NCI-H774 (cell line): Measurements from ENCODE around the gene AKAP10.
"Not testable (repeated sequence)": the region's sequence is repeated elsewhere in the genome, so short reads cannot be mapped to it uniquely, and the experiment has no call there.

Experiments
- DNase-seq: peaks from one replicate; lab custom pipeline; 2025; lab: John Stamatoyannopoulos, UW

Gene AKAP10, protein sequence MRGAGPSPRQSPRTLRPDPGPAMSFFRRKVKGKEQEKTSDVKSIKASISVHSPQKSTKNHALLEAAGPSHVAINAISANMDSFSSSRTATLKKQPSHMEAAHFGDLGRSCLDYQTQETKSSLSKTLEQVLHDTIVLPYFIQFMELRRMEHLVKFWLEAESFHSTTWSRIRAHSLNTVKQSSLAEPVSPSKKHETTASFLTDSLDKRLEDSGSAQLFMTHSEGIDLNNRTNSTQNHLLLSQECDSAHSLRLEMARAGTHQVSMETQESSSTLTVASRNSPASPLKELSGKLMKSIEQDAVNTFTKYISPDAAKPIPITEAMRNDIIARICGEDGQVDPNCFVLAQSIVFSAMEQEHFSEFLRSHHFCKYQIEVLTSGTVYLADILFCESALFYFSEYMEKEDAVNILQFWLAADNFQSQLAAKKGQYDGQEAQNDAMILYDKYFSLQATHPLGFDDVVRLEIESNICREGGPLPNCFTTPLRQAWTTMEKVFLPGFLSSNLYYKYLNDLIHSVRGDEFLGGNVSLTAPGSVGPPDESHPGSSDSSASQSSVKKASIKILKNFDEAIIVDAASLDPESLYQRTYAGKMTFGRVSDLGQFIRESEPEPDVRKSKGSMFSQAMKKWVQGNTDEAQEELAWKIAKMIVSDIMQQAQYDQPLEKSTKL

DNA sequence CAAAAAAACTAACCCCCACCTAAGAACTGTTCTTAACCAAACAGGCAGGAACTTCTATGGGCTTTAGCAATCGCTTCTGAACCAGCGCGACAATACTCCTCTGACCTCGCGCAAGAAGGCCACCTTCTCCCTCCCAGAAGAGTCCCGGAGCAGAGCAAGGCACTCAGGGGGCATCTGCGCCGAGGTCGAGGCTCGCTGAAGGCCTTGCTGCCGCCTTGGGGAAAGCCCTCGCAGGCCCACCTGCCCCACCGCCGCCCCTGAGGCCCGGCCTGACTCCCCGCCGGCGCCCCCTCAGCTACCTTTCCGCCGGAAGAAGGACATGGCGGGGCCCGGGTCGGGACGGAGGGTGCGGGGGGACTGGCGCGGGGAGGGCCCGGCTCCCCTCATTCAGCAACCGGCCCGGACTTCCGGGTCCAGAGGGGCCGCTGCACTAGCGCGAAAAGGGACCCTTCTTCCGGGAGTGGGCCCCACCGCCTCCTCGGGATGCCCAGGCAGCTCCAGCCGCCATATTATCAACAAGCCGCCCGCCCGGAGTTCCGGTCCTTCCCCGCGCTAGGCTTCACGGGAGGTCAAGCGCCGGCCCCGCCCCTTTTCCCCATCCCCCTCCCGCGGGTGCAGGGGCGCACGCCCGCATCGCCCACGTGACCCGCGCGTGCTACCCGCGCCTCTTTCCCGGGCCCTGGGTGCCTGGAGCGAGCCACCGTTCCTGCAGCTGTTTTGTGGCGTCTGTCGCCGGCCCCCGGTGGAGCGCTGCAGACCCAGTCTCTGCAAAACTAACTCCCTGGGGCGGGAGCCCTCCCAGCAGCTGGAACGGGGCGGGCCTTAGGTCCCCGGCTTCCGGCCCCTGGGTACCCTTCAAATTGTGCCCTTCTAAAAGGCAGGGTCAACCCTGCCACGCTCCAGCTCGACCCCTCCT lies at the start of gene AKAP10:
Gene AKAP10, minus strand, starts transcription at position 536 of the 916 bp plus-strand sequence. Its CDS starts 149 bp downstream, at position 387.
- DNase-seq, result peak; percentile 54

DNA sequence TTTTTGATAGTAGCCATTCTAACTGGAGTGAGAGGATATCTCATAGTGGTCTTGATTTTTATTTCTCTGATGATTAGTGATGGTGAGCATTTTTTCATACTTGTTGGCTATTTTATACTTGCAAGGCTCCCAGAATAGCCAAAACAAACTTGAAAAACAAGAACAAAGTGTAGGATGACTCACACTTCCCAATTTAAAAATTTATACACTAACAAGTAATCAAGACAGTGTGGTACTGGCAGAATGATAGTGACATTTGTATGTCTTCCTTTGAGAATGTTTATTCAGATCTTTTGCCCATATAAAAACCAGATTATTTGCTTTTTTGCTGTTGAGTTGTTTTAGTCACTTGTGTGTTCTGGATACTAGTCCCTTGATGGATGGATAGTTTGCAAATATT lies 49.3 kb upstream of the AKAP10 start:
- no peak for DNase-seq

DNA sequence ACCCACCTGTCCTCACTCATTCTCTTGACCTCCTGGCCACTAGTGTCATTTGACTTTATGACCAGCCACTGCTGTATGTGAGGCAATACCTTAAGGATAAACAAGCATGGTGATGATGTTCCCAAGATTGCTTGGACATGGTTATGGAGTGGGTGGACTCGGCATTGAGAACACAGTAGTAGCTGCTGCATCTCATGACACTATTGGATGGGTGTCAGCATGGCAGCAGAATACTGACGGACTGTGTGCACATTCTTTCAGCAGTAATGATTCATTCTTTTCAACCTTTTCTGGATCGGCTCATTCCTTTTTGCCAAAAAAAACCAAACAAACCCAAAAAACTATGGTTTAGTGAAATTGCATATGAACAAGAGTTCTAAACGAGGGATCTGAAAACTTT lies 45.1 kb upstream of the AKAP10 start:
- no peak for DNase-seq

DNA sequence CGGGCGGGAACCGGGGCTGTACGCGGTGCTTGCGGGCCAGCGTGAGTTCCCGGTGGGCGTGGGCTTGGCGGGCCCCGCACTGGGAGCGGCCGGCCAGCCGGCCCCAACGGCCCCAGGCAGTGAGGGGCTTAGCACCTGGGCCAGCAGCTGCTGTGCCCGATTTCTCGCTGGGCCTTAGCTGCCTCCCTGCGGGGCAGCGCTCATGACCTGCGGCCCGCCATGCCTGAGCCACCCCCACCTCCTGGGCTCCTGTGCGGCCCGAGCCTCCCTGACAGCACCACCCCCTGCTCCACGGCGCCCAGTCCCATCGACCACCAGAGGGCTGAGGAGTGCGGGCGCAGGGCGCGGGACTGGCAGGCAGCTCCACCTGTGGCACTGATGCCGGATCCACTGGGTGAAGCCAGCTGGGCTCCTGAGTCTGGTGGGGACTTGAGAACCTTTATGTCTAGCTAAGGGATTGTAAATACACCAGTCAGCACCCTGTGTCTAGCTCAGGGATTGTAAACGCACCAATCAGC lies 38.9 kb upstream of the AKAP10 start:
- not testable (repeated sequence) for DNase-seq

DNA sequence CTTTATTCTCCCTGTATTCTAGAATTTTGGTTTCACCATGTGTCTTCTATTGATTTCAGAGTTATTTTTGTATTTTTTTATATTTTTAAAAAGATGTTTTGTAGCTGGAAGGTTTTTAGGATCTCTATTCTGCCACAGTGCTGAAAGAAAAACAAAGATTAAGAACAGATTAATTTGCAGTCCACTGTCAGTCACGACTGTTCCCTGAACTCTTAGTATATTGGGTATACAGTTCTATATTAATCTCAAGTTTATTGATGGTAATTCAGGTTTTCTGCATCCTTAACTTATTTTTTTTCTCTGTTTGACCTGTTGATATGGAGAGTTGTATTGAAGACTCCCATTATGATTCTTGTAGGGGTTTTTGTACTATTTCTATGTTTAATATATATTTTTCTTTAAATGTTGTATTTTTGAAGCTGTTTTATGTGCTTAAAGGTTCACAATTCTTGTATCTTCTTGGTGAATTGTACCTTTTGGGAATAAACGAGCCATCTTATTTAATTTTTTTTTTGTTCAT lies 34.4 kb upstream of the AKAP10 start:
- DNase-seq, result no peak

DNA sequence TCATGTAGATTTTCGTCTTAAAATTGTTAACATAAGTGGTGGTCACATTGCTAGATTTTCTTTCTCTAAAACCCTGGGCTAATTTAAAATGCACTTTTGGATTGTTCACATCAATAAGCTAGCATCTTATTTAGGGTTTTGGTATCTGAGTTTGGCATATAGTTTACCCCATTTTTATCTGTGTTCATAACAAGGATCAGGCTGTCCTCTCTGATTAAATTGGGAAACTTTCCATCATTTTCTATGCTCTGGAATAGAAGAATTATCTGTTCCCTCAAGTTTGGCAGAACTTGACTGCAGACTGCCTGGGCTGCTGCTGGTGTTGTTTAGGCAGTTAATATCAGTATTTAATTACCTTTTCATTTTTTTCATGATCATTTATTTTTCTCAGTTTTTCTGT lies 33.3 kb upstream of the AKAP10 start:
- DNase-seq, result no peak

DNA sequence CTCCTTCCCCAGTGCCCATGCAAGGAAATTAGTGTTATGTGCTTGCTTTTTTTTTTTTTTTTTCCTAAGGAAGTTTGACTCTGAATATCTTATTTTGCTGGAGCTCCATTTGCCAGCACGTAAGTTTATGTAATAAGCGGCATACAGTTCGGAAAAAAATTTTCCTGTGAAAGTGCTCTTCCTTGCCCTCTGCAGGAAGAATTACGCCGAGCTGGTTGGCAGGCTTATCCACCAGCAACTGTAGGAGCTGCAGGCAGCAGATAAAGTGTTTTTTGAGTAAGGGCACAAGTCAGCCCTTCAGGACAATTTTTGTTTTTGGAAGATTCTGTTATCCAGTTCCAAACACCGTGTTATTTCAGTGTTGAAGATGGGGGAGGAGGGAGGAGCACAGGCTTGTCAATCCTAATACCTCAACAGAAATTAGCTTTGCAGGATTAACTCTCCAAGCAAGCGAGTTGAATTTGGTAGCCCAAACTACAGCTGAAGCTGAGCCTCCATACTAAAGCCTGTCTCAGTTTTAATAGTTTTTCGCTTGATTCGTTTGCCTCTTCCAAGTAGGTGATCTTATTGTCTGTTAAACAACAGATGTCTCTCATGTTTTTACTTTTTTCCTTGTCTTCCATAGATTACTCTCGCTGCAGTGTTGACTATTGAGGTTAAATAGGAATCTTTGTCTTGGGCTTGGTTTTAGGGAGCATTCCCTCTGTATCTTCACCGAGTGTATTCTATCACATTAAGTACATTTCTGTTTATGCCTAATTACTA lies 32.7 kb upstream of the AKAP10 start:
- no peak for DNase-seq

DNA sequence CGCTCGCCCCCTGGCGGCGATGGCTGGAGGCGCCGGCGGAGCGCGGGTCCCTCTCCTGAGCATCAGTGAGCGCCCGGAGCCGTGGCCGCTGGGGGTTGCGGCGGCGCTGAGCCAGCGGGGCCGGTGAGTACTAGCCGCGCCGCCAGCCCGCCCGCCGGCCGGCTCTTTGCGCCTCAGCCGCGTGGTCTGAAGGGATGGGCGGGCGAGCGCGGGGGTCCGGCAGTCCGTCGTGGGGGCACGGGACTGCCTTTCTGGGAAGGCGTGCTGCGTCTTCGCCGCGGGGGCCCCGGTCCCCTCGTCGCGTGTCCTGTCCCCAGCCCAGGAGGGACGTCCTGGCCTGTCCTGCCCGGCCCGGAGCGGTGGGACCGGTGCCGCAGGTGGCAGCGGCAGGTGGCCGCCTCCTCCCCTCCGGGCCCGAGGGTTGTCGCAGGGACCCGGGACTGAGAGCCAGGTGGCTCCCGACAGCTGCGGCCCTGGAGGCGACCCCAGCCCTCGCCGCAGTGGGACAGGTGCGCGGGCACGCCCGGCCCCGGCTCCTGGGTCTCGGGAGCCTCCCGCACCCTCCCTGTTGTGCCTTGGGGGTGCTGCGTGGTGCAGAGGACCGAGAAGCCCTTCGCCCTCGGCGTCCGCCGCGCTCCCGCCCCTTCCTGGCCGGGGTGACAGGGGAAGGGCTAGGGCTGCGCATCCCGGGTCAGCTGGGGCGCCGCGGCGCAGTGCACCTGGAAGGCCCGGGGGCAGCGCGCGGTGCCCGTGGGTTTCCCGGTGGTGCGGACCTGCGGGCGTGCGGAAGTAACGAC lies 31.9 kb upstream of the AKAP10 start, which contains the start of gene SPECC1:
Gene SPECC1, plus strand, starts transcription at position 58 of the 797 bp plus-strand sequence. CDS start 87,293 bp downstream, outside the sequence.
- peak; percentile 43 for DNase-seq

DNA sequence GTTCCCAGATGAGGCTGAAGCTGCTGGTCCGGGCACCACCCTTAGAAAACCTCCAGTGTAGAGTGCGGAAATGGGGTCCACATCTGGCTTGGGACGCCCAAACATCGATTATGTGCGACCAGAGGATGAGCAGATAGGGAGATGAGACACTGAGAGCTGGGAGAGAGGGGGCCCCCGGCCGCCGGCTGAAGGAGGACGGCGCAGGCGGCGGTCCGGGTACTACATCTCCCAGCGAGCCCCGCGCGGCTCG lies 31.3 kb upstream of the AKAP10 start:
- DNase-seq, result no peak

DNA sequence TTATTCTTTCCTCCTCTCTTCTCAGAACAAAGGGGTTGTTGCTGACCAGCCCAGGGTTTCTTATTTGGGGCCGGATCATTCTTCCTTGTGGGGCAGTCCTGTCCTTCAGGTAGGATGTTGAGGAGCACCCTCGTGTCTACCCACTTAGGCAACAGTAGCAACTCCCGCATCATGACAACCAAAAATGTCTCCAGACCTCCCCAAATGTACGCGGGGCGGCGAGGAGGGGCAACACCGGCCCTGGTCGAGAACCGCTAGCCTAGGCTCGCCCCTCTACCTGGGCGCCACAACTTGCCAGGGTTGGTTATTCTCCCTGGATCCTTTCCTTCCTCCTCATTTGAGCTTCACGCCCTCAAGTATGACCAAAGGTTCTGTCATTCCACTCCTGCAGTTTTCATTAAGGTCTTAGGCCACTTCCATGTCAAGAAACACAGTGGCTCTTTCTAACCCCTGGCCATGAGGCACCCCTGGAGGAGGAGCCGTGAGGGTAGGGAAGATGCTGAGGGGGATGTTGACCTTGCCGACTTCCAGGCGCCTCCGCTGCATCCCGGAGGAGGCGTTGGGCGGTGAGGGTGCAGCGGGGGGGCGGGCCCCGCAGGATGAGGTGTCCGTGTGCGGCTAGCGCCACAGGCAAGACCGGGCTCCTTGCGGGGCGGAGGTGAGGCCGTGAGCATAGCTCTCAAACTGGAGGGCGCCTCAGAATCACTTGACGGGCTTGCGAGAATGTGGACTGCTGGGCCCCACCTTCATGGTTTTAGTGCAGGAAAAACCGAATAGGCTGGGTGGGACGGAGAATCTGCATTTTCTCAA lies 30.8 kb upstream of the AKAP10 start:
- DNase-seq, result peak; percentile 2

DNA sequence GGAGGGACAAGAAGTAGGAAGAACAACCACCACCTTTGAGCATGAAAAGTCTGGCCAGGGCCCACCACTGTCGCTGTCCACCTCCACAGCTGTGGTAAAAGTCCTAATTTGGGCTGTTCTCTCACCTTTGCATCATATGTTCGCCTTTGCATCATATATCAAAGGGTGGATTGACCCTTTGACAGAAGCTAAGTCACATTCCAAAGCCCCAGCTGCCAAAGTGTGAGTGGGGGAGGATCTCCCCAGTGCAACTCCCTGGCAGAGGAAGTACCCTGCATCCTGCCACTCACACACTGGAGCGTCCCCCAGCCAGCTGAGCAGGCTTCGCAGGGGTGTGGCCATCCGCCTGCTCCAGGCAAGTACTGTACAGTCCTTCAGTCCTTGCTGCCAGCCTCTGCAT lies 18.9 kb upstream of the AKAP10 start:
- DNase-seq, result no peak

DNA sequence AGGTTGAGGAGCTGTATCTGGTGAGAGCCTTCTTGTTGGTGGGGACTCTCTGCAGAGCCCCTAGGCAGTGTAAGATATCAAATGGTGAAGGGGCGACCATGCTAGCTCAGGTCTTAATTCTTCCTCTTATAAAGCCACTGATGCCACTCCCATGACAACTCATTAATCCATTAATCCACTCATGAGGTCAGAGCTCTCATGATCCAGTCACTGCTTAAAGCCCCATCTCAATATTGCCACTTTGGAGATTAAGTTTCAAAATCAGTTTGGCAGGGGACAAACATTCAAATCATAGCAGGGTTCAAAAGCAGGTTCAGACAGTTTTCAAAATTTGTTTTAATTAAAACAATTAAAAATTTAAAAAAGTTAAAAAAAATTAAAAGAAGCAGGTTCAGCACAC lies 18.5 kb upstream of the AKAP10 start:
- DNase-seq, result no peak

DNA sequence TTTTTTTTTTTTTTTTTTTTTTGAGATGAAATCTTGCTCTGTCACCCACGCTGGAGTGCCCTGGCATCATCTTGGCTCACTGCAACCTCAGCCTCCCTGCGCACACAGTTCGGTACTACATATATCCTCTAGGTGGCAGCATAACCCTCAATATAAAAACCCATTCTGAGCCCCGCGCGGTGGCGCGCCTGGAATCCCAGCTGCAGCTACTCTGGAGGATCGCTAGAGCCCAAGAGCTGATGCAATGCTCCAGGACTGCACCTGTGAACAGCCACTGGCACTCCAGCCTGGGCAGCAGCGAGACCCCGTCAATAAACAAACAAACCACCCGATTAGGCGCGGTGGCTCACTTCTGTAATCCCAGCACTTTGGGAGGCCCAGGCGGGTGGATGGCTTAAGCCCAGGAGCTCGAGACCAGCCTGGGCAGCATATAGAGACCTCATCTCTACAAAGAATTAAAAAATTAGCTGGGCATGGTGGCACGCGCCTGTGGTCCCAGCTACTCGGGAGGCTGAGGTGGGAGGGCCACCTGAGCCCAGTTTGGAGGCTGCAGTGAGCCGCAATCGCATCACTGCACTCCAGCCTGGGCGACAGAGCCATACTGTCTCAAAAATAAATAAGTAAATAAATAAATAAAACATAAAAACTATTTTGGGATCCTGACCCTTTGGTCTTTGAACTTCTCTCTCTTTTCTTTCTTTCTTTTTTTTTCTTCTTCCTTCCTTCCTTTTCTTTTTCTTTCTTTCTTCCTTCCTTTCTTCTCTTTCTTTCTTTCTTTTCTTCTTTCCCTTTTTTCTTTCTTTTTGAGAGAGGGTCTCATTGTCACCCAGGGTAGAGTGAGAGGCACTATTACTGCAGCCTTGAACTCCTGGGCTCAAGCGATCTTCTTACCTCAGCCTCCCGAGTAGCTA lies 15.4 kb upstream of the AKAP10 start:
- peak; percentile 67 for DNase-seq

DNA sequence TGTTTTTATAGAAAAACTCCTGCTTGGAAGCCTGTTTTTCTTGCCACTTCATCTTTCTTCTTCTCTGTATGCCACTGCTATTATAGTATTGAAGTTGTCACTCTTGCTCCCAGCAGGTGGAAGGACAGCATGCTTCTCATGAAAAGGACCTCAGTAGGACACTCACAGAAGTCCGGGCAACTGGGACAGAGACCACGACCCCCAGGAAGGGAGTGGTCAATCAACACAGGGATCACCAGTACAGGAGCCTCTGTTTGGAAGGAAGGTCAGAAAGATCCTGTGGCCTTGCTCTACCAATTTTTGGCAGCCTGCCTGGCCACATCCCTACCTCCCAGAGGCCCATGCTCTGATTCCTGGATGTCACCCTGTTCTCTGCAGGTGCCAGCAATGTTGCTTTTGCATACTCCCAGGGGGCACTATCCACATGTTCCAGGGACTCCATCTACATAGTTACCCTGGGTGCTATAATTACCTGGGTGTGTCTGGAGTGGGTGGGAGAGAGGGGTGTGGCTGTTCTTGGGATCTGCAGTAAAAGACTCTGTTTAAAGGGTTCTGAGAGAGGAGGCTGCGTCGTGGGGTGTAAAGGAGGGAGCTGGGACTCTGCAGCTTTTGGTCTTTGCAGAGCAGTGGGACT lies 13.7 kb upstream of the AKAP10 start:
- no peak for DNase-seq

DNA sequence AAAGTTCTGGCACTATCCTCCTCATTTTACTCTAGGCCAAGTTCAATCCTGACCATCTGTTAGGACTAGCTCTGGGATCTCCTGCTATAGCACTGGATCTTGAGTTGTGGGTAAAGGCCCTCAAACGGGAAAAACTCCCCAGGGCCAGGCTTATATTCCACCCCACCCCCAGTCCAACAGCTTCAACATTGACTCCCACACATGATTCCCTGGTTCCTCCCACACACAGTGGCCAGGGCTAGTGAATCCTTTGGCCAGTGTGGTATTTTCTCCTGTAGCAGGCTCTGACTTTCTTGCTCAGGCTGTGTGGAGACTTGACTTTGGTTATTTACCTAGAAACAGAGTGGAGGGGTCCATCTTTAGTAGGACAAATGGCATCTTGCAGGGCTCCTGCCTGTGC lies 10.3 kb upstream of the AKAP10 start:
- no peak for DNase-seq

DNA sequence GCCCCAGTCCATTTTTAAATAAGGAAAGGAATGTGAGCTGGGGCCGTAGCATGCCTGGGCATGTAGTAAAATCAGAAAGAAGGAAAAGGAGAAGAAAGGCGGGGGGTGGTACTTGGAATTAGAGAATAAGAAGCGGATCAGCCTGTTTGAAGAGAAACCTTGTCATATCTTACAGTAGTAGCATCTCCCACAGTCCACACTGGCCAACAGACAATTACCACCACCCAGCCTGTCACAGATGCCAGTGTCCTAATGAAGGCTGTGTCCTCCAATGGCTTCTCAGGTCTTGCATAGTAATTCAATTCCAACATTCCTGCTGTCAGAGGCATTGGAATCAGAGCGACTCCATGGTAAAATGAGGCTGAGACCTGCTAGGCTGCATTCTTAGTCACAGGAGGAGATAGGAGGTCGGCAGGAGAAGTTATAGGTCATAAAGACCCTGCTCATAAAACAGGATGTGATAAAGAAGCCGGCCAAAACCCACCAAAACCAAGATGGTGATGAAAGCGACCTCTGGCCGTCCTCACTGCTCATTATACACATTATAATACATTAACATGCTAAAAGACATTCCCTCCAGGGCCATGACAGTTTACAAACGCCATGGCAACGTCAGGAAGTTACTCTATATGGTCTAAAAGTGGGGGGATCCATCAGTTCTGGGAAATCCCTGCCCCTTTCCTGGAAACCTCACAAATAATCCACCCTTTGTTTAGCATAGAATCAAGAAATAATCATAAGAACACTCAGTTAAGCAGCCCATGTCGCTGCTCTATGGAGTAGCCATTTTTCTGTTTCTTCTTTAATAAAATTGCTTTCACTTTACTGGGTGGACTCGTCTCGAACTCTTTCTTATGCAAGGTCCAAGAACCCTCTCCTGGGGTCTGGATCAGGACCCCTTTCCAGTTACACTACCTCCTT lies 9.6 kb upstream of the AKAP10 start:
- DNase-seq, result no peak
